Limb (tissue), 2 donors: Measurements from ENCODE around the gene UTS2.

Experiments
- DNase-seq, 2 donors: peaks; one replicate each; pipeline ENCODE4 v3.0.0-alpha.2; 2016; ENCODE audit errors: extremely low spot score in 2 of 2

UTS2 gene, protein sequence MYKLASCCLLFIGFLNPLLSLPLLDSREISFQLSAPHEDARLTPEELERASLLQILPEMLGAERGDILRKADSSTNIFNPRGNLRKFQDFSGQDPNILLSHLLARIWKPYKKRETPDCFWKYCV

DNA sequence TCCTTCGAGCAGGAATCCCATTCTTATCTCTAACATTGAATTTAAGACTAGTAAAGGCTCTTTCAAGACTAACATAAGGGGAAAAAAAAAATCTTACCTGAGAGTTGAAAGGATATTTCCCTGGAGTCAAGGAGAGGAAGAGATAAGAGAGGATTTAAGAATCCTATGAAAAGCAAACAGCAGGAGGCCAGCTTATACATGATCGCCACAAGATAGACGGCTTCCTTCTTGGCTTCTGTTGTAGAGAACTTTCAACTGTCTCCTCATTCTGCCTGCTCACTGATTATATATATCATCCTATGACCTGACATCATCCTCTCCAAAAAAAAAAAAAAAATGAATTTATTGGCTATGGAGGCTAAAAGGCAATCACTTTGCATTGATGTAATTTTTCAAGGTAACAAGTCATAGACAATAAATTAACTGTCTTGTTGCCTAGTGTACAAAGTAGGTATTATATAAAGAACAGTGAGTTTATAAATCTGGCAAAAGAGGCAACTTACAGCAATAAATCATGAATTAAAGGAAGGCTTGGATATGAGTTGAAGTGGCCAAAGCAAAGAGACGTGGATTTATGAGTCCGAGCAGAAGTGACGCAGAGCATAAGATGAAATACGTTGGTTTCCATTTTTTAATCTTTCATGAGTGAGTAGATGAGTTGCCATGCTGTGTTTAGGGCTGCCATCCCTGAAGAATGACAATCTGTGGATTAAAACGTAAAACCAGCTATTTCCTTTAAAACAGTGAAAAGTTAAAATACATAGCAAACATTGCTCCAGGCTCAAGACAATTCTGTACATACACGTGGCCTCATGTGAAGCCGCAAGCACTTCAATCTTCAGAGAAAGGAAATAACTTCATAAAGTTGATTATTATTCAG lies at the start of gene UTS2:
TSS of gene UTS2 (minus strand) at position 262 of the 880 bp plus-strand sequence. CDS start at position 200, 62 bp downstream.
- DNase-seq, result no peak

DNA sequence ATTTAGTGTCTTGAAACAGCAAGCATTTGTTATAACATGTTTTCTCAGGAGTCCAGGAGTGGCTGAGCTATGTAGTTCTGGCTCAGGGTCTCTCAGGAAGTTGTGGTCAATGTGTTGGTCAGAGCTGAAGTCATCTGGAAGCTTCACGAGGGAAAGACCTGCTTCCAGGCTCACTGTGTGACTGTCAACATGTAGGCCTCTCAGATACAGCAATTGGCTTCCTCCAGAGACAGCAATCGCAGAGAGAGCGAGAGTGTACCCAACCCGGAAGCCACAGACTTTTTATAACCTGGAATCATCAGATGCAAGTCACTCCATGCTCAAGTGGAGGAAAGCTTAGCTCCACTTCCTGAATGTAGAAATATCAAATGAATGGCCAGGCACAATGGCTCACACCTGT lies 46.9 kb upstream of the UTS2 start:
- no peak for DNase-seq

GRCh38 chr1:7898962-7899361 lies 46.1 kb upstream of the UTS2 start:
- no peak for DNase-seq

GRCh38 chr1:7896994-7897393 lies 44.1 kb upstream of the UTS2 start:
- no peak for DNase-seq

DNA sequence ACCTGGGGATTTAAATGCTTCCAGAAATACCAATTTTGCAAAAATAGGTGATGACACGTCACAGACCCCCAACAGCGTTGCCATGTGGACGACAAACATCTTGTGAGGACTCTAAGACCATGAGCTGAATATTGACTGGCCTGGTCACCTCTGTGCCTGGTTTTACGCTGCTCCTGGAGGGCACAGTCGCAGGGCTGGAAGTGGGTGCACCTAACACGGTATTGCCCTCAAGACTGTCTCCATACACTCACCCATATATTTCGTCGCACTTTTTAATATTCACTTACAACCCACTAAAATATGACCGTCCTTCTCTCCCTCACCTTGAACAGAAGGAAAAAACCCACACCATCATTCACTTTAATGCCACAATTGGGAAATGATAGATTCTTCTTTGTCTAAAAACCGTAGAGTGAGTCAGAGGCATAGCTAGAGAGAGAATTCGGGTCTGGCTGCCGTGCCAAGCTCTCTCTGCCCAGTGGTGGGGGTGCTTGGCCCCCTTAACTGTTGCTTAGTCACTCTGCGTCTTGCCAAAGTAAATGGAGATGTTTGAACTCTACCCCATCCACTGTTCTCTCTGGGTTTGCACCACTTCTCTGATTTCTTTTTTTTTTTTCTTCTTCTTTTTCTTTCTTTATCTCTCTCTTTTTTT lies 40.8 kb upstream of the UTS2 start:
- DNase-seq, result no peak

- DNase-seq, result no peak
Observed at GRCh38 chr1:7891804-7892203, 38.9 kb upstream of the UTS2 start.

GRCh38 chr1:7890853-7891252 lies 38.0 kb upstream of the UTS2 start:
- no peak for DNase-seq

- DNase-seq, result no peak
Observed at GRCh38 chr1:7888248-7889081, 35.6 kb upstream of the UTS2 start.

- no peak for DNase-seq
Observed at GRCh38 chr1:7886405-7886745, 33.5 kb upstream of the UTS2 start.

GRCh38 chr1:7885513-7886404 lies 32.9 kb upstream of the UTS2 start:
- peak in 1 of 2 donors; percentile 35 for DNase-seq

DNA sequence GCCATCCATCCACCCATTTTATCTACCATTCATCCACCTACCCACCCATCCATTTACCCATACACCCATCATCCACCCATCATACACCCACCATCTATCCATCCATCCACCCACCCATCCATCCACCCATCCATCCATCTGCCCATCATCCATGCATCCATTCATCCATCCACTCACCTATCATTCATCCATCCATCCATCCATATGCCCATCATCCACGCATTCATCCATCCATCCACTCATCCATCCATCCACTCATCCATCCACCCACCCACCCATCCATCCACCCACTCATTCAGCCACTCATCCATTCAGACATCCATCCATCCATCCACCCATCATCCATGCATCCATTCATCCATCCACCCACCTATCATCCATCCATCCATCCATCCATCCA lies 31.9 kb upstream of the UTS2 start:
- no peak for DNase-seq

GRCh38 chr1:7879228-7879627 lies 26.4 kb upstream of the UTS2 start:
- no peak for DNase-seq

DNA sequence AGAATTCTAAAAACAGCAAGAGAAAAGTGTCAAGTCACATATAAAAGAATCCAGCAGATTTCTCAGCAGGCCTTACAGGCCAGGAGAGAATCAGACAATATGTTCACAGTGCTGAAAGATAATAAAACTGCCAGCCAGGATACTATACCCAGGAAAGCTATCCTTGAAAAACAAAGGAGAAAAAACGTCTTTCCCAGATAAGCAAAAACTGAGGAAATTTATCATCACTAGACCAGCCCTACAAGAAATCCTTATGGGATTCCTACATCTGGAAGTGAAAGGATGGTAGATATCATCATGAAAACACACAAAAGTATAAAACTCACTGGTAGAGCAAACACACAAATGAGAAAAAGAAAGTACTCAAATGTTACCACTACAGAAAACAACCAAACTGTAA lies 25.2 kb upstream of the UTS2 start:
- no peak for DNase-seq

- DNase-seq, result no peak
Observed at GRCh38 chr1:7873801-7874795, 21.2 kb upstream of the UTS2 start.

DNA sequence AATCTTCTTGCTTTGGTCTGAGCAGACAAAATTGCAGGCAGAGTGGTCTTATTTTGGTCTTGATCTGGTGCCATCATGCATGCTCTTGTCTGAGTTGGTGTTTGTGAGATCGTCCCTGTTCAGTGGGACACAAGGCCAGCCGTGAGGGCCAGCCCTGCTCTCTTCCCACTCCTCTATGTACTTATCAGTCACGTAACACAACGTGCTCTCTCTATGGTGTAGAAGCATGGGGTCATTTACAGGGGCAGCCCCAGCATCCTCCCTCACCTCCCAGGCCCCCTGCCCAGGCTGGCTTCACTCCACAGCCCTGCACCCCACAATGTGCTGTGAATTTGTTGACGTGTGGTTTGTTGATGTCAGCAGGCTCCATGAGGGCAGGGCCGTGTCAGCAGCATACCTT lies 18.3 kb upstream of the UTS2 start:
- no peak for DNase-seq

DNA sequence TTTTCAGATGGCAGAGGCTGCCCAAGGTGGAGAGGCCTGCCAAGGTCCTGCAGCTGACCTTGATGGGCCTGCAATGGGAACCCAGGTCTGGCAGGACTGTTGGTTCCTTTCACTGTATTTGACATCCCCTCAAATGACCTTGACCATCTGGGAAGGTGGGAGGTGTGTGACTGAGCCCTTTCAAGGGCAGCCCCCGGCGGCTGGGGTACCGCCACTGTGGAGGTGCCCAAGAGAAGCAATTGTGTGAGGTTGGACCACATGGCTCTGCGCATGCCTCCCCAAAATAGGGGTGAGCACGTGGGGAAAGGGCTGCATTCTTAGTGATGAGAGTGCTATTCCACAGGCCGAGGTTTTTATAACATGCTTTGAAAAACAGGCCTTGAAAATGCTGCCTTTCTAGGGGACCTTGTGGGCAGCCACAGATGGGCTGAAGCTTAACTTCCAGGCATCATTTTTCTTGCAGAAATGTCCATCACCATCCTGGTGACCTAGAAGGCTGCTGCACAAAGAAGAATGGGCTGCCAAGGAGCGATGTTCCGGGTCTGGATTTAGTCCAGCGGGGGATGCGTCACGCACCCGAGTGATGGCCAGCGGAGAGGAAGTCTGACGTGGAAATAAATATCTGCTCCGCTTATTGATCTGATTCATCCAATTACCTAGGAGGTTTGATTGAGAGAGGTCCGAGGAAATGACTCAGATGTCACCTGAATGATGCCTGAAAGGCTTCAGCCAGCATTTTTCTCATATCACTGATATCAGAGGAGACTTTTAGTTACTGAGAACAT lies 16.5 kb upstream of the UTS2 start:
- no peak for DNase-seq

DNA sequence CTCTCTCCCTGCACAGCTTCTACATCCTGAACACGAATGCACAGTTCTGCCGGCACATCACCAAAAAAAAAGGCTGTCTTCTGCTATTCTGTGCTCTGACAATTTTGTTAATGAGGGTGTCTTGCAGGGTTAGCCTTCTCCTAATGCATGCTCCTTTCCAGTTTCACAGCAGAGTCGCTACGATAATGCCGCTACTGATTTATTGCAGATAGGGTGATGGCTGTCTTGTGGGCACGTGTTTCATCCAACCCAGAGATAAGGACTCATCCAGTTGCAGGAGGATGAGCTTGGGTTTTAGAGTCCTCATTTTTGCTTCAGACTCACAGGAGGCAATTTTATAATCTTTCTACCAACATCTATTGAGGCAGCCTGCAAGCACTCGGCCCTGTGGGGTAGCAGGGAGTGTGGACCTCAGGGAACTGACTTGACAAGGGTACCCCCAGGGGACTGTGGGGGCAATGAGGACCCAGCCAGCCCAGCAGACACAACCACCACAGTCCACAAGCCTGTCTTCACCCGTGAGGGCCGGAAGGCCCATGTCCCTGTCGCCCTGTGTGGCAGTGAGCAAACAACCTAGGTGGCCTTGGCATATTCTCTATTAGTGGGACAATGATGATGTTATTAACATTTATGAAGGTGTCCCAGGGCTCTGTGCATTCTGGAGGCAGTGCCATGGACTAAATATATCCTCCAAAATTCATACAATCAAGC lies 15.4 kb upstream of the UTS2 start:
- no peak for DNase-seq

GRCh38 chr1:7865978-7866377 lies 13.1 kb upstream of the UTS2 start:
- no peak for DNase-seq
